C4-2B (cell line): ENCODE measurements around the gene ARHGEF25.

Source experiments
- CTCF ChIP-seq: fragments of 450-650 bp; conservative IDR thresholded peaks from 2 replicates; pipeline ENCODE4 v1.5.1; 2017; ENCODE audit warnings: mild to moderate bottlenecking
- ZFX ChIP-seq: fragments of 450-650 bp; IDR thresholded peaks from 2 replicates; pipeline ENCODE4 v1.6.1; 2017

DNA sequence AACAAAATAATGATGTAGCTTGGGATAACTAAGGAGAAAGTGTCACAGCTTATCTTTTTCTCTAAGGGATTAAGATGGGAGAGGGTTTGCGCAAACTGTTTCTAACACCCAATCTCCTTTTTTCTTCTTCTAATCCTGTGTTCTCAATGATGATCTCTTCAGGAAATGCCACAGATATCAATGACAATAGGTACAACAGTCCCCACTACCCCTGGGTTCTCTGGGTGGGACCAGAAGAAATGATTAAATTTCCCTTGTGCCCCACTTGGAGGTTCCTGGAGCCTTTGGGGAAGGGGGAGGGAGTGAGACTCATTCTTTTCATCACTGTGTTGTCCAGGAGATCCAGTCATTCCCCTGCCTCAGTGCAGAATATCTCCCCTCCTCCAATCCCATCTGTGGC lies 28.8 kb upstream of the ARHGEF25 start:
- TF ChIP-seq CTCF, result no peak
- no peak for TF ChIP-seq ZFX
